Mesendoderm (in vitro differentiated cells): Measurements from ENCODE around the gene KAZN.

Experiments used
- DNase-seq: peaks from one replicate; pipeline ENCODE4 v3.0.0; 2013
- H2AK5ac ChIP-seq: 2 replicates; pipeline ENCODE4 v1.6.1; 2013; ENCODE audit warnings: low read length, inconsistent platforms
- H2BK120ac ChIP-seq: 2 replicates; pipeline ENCODE4 v1.6.1; 2013; ENCODE audit warnings: low read depth, mild to moderate bottlenecking, low read length, moderate library complexity, mixed read lengths
- H2BK15ac ChIP-seq: replicated peaks from 2 replicates; pipeline ENCODE4 v1.6.1; 2013; ENCODE audit warnings: low read depth, mild to moderate bottlenecking, moderate library complexity
- H2BK5ac ChIP-seq: 2 replicates; pipeline ENCODE4 v1.6.1; 2013; ENCODE audit warnings: low read length, inconsistent platforms
- H3K18ac ChIP-seq: 2 replicates; pipeline ENCODE4 v1.6.1; 2013; ENCODE audit warnings: mild to moderate bottlenecking, low read length, mixed read lengths
- H3K23ac ChIP-seq: one replicate; pipeline ENCODE4 v1.6.1; 2013; ENCODE audit warnings: low read length
- H3K27ac ChIP-seq: 2 replicates; pipeline ENCODE4 v1.5.1; 2013; ENCODE audit warnings: low read depth, mild to moderate bottlenecking, inconsistent platforms, low read length, moderate library complexity
- H3K27me3 ChIP-seq: 2 replicates; pipeline ENCODE4 v1.6.1; 2013; ENCODE audit warnings: low read length, control low read depth, mild to moderate bottlenecking, inconsistent platforms; ENCODE audit not compliant: insufficient read depth, poor library complexity
- H3K36me3 ChIP-seq: 2 replicates; pipeline ENCODE4 v1.6.1; 2013; ENCODE audit warnings: low read length, inconsistent platforms; ENCODE audit not compliant: control insufficient read depth, insufficient read depth
- H3K4ac ChIP-seq: one replicate; pipeline ENCODE4 v1.6.1; 2013; ENCODE audit warnings: low read depth, mild to moderate bottlenecking, low read length, moderate library complexity
- H3K4me1 ChIP-seq: 2 replicates; pipeline ENCODE4 v1.6.1; 2013; ENCODE audit warnings: low read depth, low read length, inconsistent platforms; ENCODE audit not compliant: control insufficient read depth
- H3K4me2 ChIP-seq: 2 replicates; pipeline ENCODE4 v1.6.1; 2013; ENCODE audit warnings: low read length
- H3K4me3 ChIP-seq: 2 replicates; pipeline ENCODE4 v1.5.1; 2013; ENCODE audit warnings: mild to moderate bottlenecking, low read length
- H3K56ac ChIP-seq: one replicate; pipeline ENCODE4 v1.6.1; 2013; ENCODE audit warnings: low read length
- H3K79me1 ChIP-seq: 2 replicates; pipeline ENCODE4 v1.6.1; 2013; ENCODE audit warnings: low read length, inconsistent platforms
- H3K79me2 ChIP-seq: 2 replicates; pipeline ENCODE4 v1.6.1; 2013; ENCODE audit warnings: mild to moderate bottlenecking, low read length; ENCODE audit not compliant: control insufficient read depth, insufficient read depth
- H3K9ac ChIP-seq: 2 replicates; pipeline ENCODE4 v1.6.1; 2013; ENCODE audit warnings: low read length, inconsistent platforms
- H4K5ac ChIP-seq: one replicate; pipeline ENCODE4 v1.6.1; 2013; ENCODE audit warnings: low read length
- H4K8ac ChIP-seq: one replicate; pipeline ENCODE4 v1.6.1; 2013; ENCODE audit warnings: low read depth, mild to moderate bottlenecking, control low read depth, low read length, moderate library complexity
- WGBS: extraction: QIAGEN DNeasy Blood & Tissue Kit; methylation state at CpG from one replicate; pipeline ENCODE4 v1.1.7; 2013; ENCODE audit warnings: low lambda C conversion rate, missing lambda C conversion rate; ENCODE audit not compliant: insufficient coverage; ENCODE audit errors: extremely low coverage; 5-methylcytosine and 5-hydroxymethylcytosine counted together

KAZN gene

DNA sequence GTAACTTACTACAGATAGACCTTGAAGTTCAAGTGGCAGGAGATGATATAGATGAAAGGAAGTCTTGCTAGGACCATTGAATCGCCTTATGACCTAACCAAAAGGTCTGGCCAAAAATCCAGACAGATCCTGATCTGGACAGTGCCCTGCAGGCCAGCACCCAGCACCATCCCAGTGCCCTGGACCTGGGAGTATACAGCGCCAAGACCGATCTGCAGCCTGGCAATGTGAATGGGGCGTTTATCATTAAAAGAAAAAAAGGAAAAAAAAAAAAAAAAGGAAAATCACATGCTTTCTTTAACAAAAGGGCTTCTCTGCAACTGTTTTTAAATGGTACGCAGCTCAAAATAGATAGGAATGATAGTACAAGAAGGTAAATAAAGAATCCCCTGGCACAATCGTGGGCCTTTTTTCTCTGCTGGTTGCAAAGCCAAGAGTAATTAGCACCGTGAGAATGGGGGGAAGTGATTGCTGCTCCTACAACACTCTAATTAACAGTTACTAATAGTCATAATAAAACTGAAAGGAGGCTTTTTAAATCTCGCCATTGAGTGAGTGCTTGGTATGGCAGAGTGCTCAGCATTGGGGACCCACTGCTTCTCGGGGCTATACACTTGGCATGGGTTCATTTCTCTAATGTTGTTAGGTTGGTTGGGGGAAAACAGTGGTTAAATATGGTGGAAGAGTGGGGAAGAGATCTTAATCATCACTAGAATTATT lies 146.7 kb downstream of the KAZN start:
- H3K4ac ChIP-seq = no peak overlapping the region
- H2AK5ac ChIP-seq = no peak overlapping the region
- no peak overlapping the region for H3K4me3 ChIP-seq
- H2BK5ac ChIP-seq = no peak overlapping the region
- peaks cover 15% of the 10 kb centered on the region for H3K79me1 ChIP-seq
- no peak for DNase-seq
- no peak overlapping the region for H3K4me2 ChIP-seq
- H3K56ac ChIP-seq = no peak overlapping the region
- no peak overlapping the region for H3K27ac ChIP-seq
- H3K18ac ChIP-seq = peak overlapping the region; percentile 40
- WGBS = no CpG with 5 or more reads among the region's 9 CpGs
- H3K36me3 ChIP-seq = no peaks in the 10 kb centered on the region
- peaks cover 27% of the 10 kb centered on the region for H3K4me1 ChIP-seq
- no peak overlapping the region for H3K9ac ChIP-seq
- H3K79me2 ChIP-seq = no peaks in the 10 kb centered on the region
- no peak overlapping the region for H4K5ac ChIP-seq
- H2BK120ac ChIP-seq = no peak overlapping the region
- H4K8ac ChIP-seq = peak overlapping the region; percentile 67
- no peak overlapping the region for H2BK15ac ChIP-seq
- H3K27me3 ChIP-seq = no peaks in the 10 kb centered on the region
- H3K23ac ChIP-seq = no peak overlapping the region

DNA sequence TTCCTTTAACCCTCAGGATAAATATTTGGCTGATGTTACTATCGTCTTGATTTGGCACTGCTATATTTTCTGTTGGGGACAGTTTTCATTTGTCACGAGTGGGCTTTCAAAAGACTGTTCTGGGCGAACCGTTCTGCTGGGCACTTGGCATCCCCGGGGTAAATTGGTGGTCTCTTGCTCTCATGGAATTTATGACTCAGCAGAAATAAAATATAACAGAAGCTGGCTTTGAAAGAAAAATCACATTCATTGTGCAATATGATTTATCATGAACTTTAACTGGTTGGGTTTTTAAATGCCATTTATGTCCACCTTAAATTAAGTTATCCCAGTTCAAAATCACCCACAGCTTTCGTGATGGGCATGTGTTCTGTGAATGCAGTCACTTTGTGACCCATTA lies 147.3 kb downstream of the KAZN start:
- Histone ChIP-seq H3K56ac (no peak overlapping the region), H3K36me3 (no peaks in the 10 kb centered on the region), H4K5ac (no peak overlapping the region), H3K4me3 (no peak overlapping the region), H2BK15ac (no peak overlapping the region), H3K9ac (no peak overlapping the region), H4K8ac (no peak overlapping the region), H2BK120ac (no peak overlapping the region), H3K4me1 (peaks cover 24% of the 10 kb centered on the region), H2BK5ac (no peak overlapping the region), H3K4me2 (no peak overlapping the region), H3K27ac (no peak overlapping the region), H3K79me1 (peaks cover 15% of the 10 kb centered on the region), H3K27me3 (no peaks in the 10 kb centered on the region), H2AK5ac (no peak overlapping the region), H3K79me2 (peaks cover 1% of the 10 kb centered on the region), H3K18ac (peak overlapping the region; percentile 40), H3K4ac (no peak overlapping the region), H3K23ac (no peak overlapping the region)
- DNase-seq = no peak
- no CpG with 5 or more reads among the region's 6 CpGs for WGBS

DNA sequence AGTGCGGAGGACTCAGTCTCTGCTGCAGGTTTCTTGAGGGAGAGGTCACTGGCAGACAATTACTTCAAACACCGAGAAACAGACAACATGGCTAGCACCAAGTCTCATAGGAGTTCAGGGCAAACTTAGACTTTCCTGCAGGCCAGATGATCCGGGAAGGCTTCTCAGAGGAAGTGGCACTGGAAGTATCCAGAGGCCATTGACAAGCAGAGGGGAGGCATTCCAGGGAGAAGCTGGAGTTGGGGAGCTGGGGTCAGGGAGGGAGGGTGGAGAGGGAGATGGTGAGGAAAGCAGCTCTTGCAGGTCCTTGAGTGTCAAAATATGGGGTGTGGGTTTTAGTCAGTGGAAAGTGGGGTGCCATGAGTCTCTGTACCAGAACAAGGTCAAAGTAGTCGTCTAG lies 147.9 kb downstream of the KAZN start:
- no peak overlapping the region for H4K8ac ChIP-seq
- H2BK15ac ChIP-seq = no peak overlapping the region
- peaks cover 14% of the 10 kb centered on the region for H3K79me1 ChIP-seq
- no peak overlapping the region for H2AK5ac ChIP-seq
- no peak overlapping the region for H4K5ac ChIP-seq
- no peak overlapping the region for H3K9ac ChIP-seq
- H3K4me2 ChIP-seq = no peak overlapping the region
- H3K18ac ChIP-seq = no peak overlapping the region
- no peak overlapping the region for H3K27ac ChIP-seq
- H2BK120ac ChIP-seq = no peak overlapping the region
- H3K4me3 ChIP-seq = no peak overlapping the region
- H3K79me2 ChIP-seq = peaks cover 1% of the 10 kb centered on the region
- H3K56ac ChIP-seq = no peak overlapping the region
- no CpG with 5 or more reads among the region's 4 CpGs for WGBS
- no peak overlapping the region for H3K4ac ChIP-seq
- H3K4me1 ChIP-seq = peaks cover 19% of the 10 kb centered on the region
- DNase-seq = no peak
- H3K23ac ChIP-seq = no peak overlapping the region
- H3K27me3 ChIP-seq = no peaks in the 10 kb centered on the region
- H2BK5ac ChIP-seq = no peak overlapping the region
- H3K36me3 ChIP-seq = no peaks in the 10 kb centered on the region

DNA sequence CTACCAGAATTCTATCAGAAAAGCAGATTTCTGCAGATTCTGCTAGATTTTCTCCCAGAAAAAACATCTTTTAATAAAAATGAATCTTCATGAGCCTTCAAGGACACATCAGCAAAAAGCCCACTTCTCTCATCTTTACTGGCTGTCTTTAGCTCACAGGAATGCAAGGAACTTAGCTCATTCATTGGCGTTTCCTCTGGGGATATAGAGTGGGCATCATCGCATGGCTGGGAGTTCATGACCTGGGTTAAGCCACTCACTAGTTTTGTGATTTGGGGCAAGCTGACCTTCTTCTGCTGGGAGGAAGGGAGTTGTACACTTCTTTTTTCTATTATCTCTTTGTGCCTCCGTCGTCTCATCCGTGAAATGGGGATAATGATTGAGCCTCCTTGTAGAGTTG lies 149.7 kb downstream of the KAZN start:
- Histone ChIP-seq H3K4me2 (no peak overlapping the region), H2AK5ac (no peak overlapping the region), H3K4me1 (peaks cover 8% of the 10 kb centered on the region), H3K56ac (no peak overlapping the region), H2BK5ac (no peak overlapping the region), H3K23ac (no peak overlapping the region), H3K9ac (no peak overlapping the region), H3K4me3 (no peak overlapping the region), H4K5ac (no peak overlapping the region), H4K8ac (no peak overlapping the region), H2BK120ac (no peak overlapping the region), H3K4ac (no peak overlapping the region), H2BK15ac (no peak overlapping the region), H3K79me2 (peaks cover 1% of the 10 kb centered on the region), H3K18ac (no peak overlapping the region), H3K36me3 (no peaks in the 10 kb centered on the region), H3K79me1 (peaks cover 11% of the 10 kb centered on the region), H3K27me3 (no peaks in the 10 kb centered on the region), H3K27ac (no peak overlapping the region)
- DNase-seq = no peak
- no CpG with 5 or more reads among the region's 5 CpGs for WGBS

DNA sequence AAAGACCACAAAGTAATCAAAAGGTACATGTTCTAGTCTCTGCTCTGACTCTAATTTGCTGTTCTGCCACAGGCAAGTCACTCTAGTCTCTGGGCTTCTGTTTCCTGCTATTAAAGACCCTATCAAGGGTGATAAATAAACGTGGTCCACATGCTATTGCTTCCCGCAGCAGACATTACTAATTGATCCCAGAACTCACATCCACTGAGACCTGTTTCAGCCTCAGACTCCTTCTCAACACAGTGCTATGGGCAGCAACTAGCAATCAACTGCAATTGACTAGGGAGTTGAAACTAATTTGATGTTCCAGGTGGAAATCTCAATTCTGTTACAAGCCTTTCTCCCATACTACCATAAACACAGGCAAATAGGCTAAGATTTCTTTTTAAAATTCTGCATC lies 150.5 kb downstream of the KAZN start:
- H3K4me3 ChIP-seq = no peak overlapping the region
- WGBS = no CpG with 5 or more reads among the region's 2 CpGs

DNA sequence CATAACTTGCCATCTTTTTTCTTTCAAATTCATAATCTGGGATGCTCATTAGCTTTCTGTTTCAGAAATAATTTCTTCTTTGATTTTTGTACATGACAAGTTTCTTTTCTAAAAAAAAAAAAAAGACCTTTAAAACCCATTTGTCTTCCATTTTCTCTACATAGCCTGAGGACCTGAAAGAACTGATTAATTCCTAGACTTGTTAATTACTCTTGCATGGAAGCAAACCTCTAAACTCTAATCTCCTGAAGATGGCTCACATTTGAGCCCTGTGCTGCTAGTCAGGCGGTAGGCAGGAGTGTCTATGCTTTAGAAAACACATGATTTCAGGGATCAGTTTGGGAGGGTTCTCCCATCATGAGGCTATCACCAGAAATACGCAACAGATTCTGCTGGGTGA lies 152.0 kb downstream of the KAZN start:
- H2BK15ac ChIP-seq = no peak overlapping the region
- H3K4me2 ChIP-seq = no peak overlapping the region
- no CpG with 5 or more reads among the region's 2 CpGs for WGBS
- no peaks in the 10 kb centered on the region for H3K27me3 ChIP-seq
- H3K4me3 ChIP-seq = no peak overlapping the region
- peaks cover 1% of the 10 kb centered on the region for H3K79me2 ChIP-seq
- H3K56ac ChIP-seq = no peak overlapping the region
- H3K4ac ChIP-seq = no peak overlapping the region
- no peak overlapping the region for H3K27ac ChIP-seq
- no peak overlapping the region for H2AK5ac ChIP-seq
- H2BK5ac ChIP-seq = no peak overlapping the region
- no peaks in the 10 kb centered on the region for H3K36me3 ChIP-seq
- H3K9ac ChIP-seq = no peak overlapping the region
- H4K8ac ChIP-seq = no peak overlapping the region
- no peak overlapping the region for H4K5ac ChIP-seq
- no peak overlapping the region for H2BK120ac ChIP-seq
- no peak overlapping the region for H3K18ac ChIP-seq
- peaks cover 1% of the 10 kb centered on the region for H3K4me1 ChIP-seq
- DNase-seq = no peak
- H3K79me1 ChIP-seq = peaks cover 7% of the 10 kb centered on the region
- no peak overlapping the region for H3K23ac ChIP-seq

More for the DNA sequence above, 150.5 kb downstream of the KAZN start:
- no peak overlapping the region for H3K9ac ChIP-seq
- peaks cover 1% of the 10 kb centered on the region for H3K79me2 ChIP-seq
- no peak overlapping the region for H3K56ac ChIP-seq
- no peak overlapping the region for H3K27ac ChIP-seq
- no peak overlapping the region for H3K4me2 ChIP-seq
- no peak overlapping the region for H2BK5ac ChIP-seq
- H4K5ac ChIP-seq = no peak overlapping the region
- H3K79me1 ChIP-seq = peaks cover 10% of the 10 kb centered on the region
- no peaks in the 10 kb centered on the region for H3K27me3 ChIP-seq
- no peak overlapping the region for H2AK5ac ChIP-seq
- H2BK15ac ChIP-seq = no peak overlapping the region
- peaks cover 8% of the 10 kb centered on the region for H3K4me1 ChIP-seq
- H3K23ac ChIP-seq = no peak overlapping the region
- H3K36me3 ChIP-seq = no peaks in the 10 kb centered on the region
- no peak overlapping the region for H2BK120ac ChIP-seq
- no peak overlapping the region for H3K4ac ChIP-seq
- H4K8ac ChIP-seq = no peak overlapping the region
- DNase-seq = no peak
- no peak overlapping the region for H3K18ac ChIP-seq
